OCI-LY3 (cell line): ENCODE results near the gene FERMT3.
A peak's percentile ranks its signal among the peaks of the same experiment; 100 is the strongest.

Experiments used
- H2AFZ ChIP-seq: fragments of 200-600, 300-600 bp; shearing (Covaris generic); 2 replicates; pipeline ENCODE4 v1.6.0; 2014; ENCODE audit warnings: antibody characterized with exemption, low read depth, low read length
- H3K27ac ChIP-seq: fragments of 200-600, 300-600 bp; sonication (generic); 2 replicates; pipeline ENCODE4 v1.5.1; 2014; ENCODE audit warnings: mild to moderate bottlenecking, low read length, moderate library complexity, mixed read lengths
- H3K27me3 ChIP-seq: fragments of 200-600, 300-600 bp; sonication (generic); 2 replicates; pipeline ENCODE4 v1.6.1; 2014; ENCODE audit warnings: low read depth, low read length, mixed read lengths
- H3K36me3 ChIP-seq: fragments of 200-600, 300-600 bp; sonication (generic); replicated peaks from 2 replicates; pipeline ENCODE3; 2014; ENCODE audit warnings: low read depth, low read length, mixed read lengths
- H3K4me1 ChIP-seq: fragments of 300-600, 200-600 bp; sonication (generic); 2 replicates; pipeline ENCODE4 v1.6.1; 2014; ENCODE audit warnings: low read length, mixed read lengths
- H3K4me2 ChIP-seq: fragments of 200-600, 300-600 bp; sonication (generic); 2 replicates; pipeline ENCODE4 v1.6.1; 2014; ENCODE audit warnings: low read length, mixed read lengths
- H3K4me3 ChIP-seq: fragments of 300-600, 200-600 bp; sonication (generic); 2 replicates; pipeline ENCODE4 v1.5.1; 2014; ENCODE audit warnings: antibody characterized with exemption, mild to moderate bottlenecking, low read length, moderate library complexity
- H3K79me2 ChIP-seq: fragments of 300-600, 200-600 bp; shearing (Covaris generic); 2 replicates; pipeline ENCODE4 v1.6.1; 2014; ENCODE audit warnings: mild to moderate bottlenecking, low read length, mixed read lengths
- H3K9ac ChIP-seq: fragments of 300-600, 200-600 bp; shearing (Covaris generic); 2 replicates; pipeline ENCODE4 v1.6.0; 2014; ENCODE audit warnings: mild to moderate bottlenecking, low read length, moderate library complexity
- H3K9me3 ChIP-seq: fragments of 200-600, 300-600 bp; shearing (Covaris generic); 2 replicates; pipeline ENCODE4 v1.6.1; 2014; ENCODE audit warnings: low read length, mixed read lengths; ENCODE audit not compliant: insufficient read depth
- H4K20me1 ChIP-seq: fragments of 200-600, 300-600 bp; sonication (generic); 2 replicates; pipeline ENCODE4 v1.6.1; 2016; ENCODE audit warnings: low read length, mixed read lengths; ENCODE audit not compliant: insufficient read depth
- CTCF ChIP-seq: fragments of 200-600, 300-600 bp; sonication (generic); IDR thresholded peaks from 2 replicates; pipeline ENCODE4 v1.5.1; 2014; ENCODE audit warnings: antibody characterized with exemption, low read length, low read depth
- EZH2phosphoT487 ChIP-seq: fragments of 200-600 bp; shearing (Covaris generic); IDR thresholded peaks from 2 replicates; pipeline ENCODE4 v1.6.1; 2018; ENCODE audit warnings: antibody characterized with exemption, mixed run types, low read depth

The FERMT3 gene

DNA sequence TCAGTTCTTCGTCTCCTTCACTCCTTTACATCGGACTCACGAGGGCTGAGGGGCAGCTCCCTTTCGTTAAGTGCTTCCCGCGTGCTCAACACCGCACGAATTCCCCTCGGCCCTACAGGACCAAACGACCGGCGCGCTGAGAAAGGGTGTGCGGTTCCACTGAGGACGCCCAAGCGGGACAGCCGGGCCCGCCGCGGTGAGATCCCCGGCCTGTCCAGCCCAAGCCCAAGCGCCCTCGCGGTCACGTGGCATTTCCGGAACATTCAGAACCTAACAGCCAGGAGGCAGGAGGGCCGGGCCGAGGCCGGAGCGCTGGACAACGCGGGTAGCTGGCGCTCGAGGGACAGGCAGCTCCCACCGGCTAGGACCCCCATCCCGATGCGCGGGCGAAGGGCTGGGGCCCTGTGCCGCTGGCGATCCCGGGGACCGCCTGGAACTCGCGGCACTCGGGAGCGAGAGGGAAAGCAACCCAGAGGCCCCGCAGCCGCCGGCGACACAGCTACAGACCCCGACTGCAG is 21.3 kb upstream of the FERMT3 start:
- peak overlapping the region; percentile 90 for H3K4me2 ChIP-seq
- H3K9me3 ChIP-seq, result no peaks in the 10 kb centered on the region
- peak overlapping the region; percentile 48 for H3K27ac ChIP-seq
- no peak for TF ChIP-seq EZH2phosphoT487
- no peak for TF ChIP-seq CTCF
- H3K9ac ChIP-seq, result peak overlapping the region; percentile 73
- peaks cover 16% of the 10 kb centered on the region for H3K36me3 ChIP-seq
- H3K4me1 ChIP-seq, result peaks cover 12% of the 10 kb centered on the region
- peaks cover 23% of the 10 kb centered on the region for H3K79me2 ChIP-seq
- H3K4me3 ChIP-seq, result peak overlapping the region; percentile 84
- H4K20me1 ChIP-seq, result peaks cover 8% of the 10 kb centered on the region
- peak overlapping the region; percentile 11; the same call in 1 of the 2 replicates for H2AFZ ChIP-seq
- H3K27me3 ChIP-seq, result no peaks in the 10 kb centered on the region

DNA sequence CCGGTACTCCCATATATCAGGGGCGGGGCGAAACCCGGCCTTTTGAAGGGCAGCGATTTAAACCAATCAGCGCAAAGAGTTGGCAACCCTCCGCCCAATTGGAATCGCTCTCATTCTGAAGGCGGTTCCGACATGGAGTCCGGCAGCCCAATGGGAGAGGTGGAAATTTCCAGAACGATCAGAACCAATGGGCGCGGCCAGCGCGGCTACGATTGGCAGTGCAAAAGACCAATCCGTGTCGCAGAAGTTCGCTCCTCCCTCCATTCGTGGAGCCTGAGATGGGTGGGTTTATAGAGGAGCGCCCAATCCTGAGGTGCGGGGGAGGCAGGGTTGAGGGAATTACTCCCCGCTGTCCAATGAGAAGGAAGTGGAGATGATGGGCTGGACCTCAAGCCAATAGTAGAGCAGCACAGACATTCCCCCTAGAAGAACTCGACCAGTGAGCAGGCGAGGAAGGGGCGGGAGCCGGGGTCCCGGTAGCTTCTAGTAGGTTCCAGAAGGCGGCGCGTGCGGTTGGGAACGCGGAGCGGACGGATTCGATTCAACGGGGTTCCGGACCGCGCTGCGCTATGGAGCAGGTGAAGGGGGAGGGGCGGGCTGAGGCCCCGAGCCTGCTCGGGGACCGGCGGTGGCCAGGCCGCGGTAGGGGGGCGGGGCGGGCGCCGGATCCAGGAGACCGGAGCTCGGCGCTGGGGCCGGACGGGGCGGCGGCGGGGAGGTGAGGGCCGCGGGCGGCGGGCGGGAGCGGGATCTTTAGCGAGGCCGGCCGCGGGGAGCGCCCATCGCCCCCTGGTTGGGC is 20.6 kb upstream of the FERMT3 start, which contains the start of gene STIP1:
Gene STIP1, plus strand, starts transcription at position 479 of the 799 bp plus-strand sequence. Its CDS starts 91 bp downstream, at position 570.
- Histone ChIP-seq H3K36me3 (peaks cover 20% of the 10 kb centered on the region), H3K4me3 (peak within 1 kb of the TSS; percentile 84), H3K27me3 (no peaks in the 10 kb centered on the region), H3K27ac (peak within 1 kb of the TSS; percentile 48), H3K9me3 (no peaks in the 10 kb centered on the region), H3K9ac (peak within 1 kb of the TSS; percentile 73), H2AFZ (peak within 1 kb of the TSS; percentile 11; the same call in 1 of the 2 replicates), H3K79me2 (peaks cover 23% of the 10 kb centered on the region), H4K20me1 (peaks cover 8% of the 10 kb centered on the region), H3K4me2 (peak within 1 kb of the TSS; percentile 90), H3K4me1 (peaks cover 12% of the 10 kb centered on the region)
- TF ChIP-seq CTCF (no peak; the same call in 1 of the 2 replicates), EZH2phosphoT487 (no peak)

- no peak overlapping the region for H3K9ac ChIP-seq
- H2AFZ ChIP-seq, result no peak overlapping the region
- no peak for TF ChIP-seq CTCF
- no peak for TF ChIP-seq EZH2phosphoT487
Measured at GRCh38 chr11:64186492-64187165, 19.9 kb upstream of the FERMT3 start.

GRCh38 chr11:64192434-64192833 is 14.1 kb upstream of the FERMT3 start:
- Histone ChIP-seq H3K9ac (no peak overlapping the region), H3K4me2 (no peak overlapping the region), H3K36me3 (peaks cover 65% of the 10 kb centered on the region), H2AFZ (no peak overlapping the region), H3K27ac (no peak overlapping the region), H3K9me3 (no peaks in the 10 kb centered on the region), H3K4me3 (no peak overlapping the region), H3K27me3 (no peaks in the 10 kb centered on the region), H3K79me2 (peaks cover 4% of the 10 kb centered on the region; the same call in 1 of the 2 replicates), H4K20me1 (peaks cover 14% of the 10 kb centered on the region), H3K4me1 (no peaks in the 10 kb centered on the region)
- TF ChIP-seq EZH2phosphoT487 (no peak), CTCF (no peak)

More at GRCh38 chr11:64186492-64187165, 19.9 kb upstream of the FERMT3 start:
- peaks cover 20% of the 10 kb centered on the region for H3K36me3 ChIP-seq
- peaks cover 8% of the 10 kb centered on the region for H4K20me1 ChIP-seq
- no peaks in the 10 kb centered on the region for H3K9me3 ChIP-seq
- peaks cover 6% of the 10 kb centered on the region for H3K4me1 ChIP-seq
- no peaks in the 10 kb centered on the region for H3K27me3 ChIP-seq
- no peak overlapping the region for H3K27ac ChIP-seq
- H3K79me2 ChIP-seq, result peaks cover 23% of the 10 kb centered on the region
- H3K4me3 ChIP-seq, result no peak overlapping the region
- no peak overlapping the region for H3K4me2 ChIP-seq
